Stimulated activated CD8-positive, alpha-beta memory T cell treated with anti-CD3 and anti-CD28 coated beads, Interleukin-15, amount 100 ng/mL, for 24 hours (primary cell): ENCODE results near the gene KCNJ5.
"Not testable (repeated sequence)": the region's sequence is repeated elsewhere in the genome, so short reads cannot be mapped to it uniquely, and the experiment has no call there.

ENCODE experiments used
- DNase-seq: peaks from one replicate; pipeline ENCODE4 v3.0.0-alpha.2; 2020; ENCODE audit warnings: low read depth

The KCNJ5 gene

GRCh38 chr11:128913806-128914205 lies 22.6 kb downstream of the KCNJ5 start:
- no peak for DNase-seq

GRCh38 chr11:128914216-128915148 lies 23.3 kb downstream of the KCNJ5 start:
- no peak for DNase-seq

GRCh38 chr11:128915149-128915521 lies 24.0 kb downstream of the KCNJ5 start:
- no peak for DNase-seq

GRCh38 chr11:128916037-128916572 lies 24.9 kb downstream of the KCNJ5 start:
- DNase-seq = no peak

- no peak for DNase-seq
Observed at GRCh38 chr11:128916681-128917080, 25.5 kb downstream of the KCNJ5 start.

GRCh38 chr11:128917144-128917724 lies 26.1 kb downstream of the KCNJ5 start:
- no peak for DNase-seq

- no peak for DNase-seq
Observed at GRCh38 chr11:128919216-128919615, 28.1 kb downstream of the KCNJ5 start.

GRCh38 chr11:128919635-128920034 lies 28.5 kb downstream of the KCNJ5 start:
- DNase-seq = not testable (repeated sequence)

GRCh38 chr11:128920666-128921065 lies 29.5 kb downstream of the KCNJ5 start:
- DNase-seq = no peak

GRCh38 chr11:128921793-128922192 lies 30.6 kb downstream of the KCNJ5 start:
- DNase-seq = no peak

GRCh38 chr11:128924104-128924503 lies 32.9 kb downstream of the KCNJ5 start:
- no peak for DNase-seq

- no peak for DNase-seq
Observed at GRCh38 chr11:128924510-128925249, 33.5 kb downstream of the KCNJ5 start.

- no peak for DNase-seq
Observed at GRCh38 chr11:128925250-128925600, 34.1 kb downstream of the KCNJ5 start.

- no peak for DNase-seq
Observed at GRCh38 chr11:128926000-128926399, 34.8 kb downstream of the KCNJ5 start.

- DNase-seq = no peak
Observed at GRCh38 chr11:128926437-128927107, 35.4 kb downstream of the KCNJ5 start.

- no peak for DNase-seq
Observed at GRCh38 chr11:128927108-128927461, 35.9 kb downstream of the KCNJ5 start.

GRCh38 chr11:128927683-128928336 lies 36.7 kb downstream of the KCNJ5 start:
- no peak for DNase-seq

- DNase-seq = no peak
Observed at GRCh38 chr11:128928400-128928799, 37.2 kb downstream of the KCNJ5 start.

GRCh38 chr11:128929468-128929867 lies 38.3 kb downstream of the KCNJ5 start:
- no peak for DNase-seq

- no peak for DNase-seq
Observed at GRCh38 chr11:128929991-128930390, 38.8 kb downstream of the KCNJ5 start.

- no peak for DNase-seq
Observed at GRCh38 chr11:128931066-128931465, 39.9 kb downstream of the KCNJ5 start.

- no peak for DNase-seq
Observed at GRCh38 chr11:128931668-128932067, 40.5 kb downstream of the KCNJ5 start.
